K562 (cell line): Measurements from ENCODE around the gene UBAP2. TPM values are rescaled to one million over a fixed set of nuclear protein-coding genes. Genes with fewer than 3 reads are reported as not detected.

ENCODE experiments used
- ATAC-seq: fragments of 200-7000 bp; cut with Tn5 transposase; 3 replicates; pipeline ENCODE4 v1.9.1; 2020; ENCODE audit warnings: moderate library complexity
- BruUV-seq: library from RNA; stranded (reverse); fragments of 400-500 nt; replicated peaks from 2 replicates; lab custom pipeline; 2021; lab: Mats Ljungman, UMichigan
- CTCF ChIA-PET: fragments of 300-600 bp; formaldehyde crosslinking; extraction: SDS; loops from one replicate; lab custom pipeline; 2021; ENCODE audit warnings: low intra/inter-chr PET ratio; lab: Yijun Ruan, JAX
- POLR2A ChIA-PET: fragments of 300-600, 350-650 bp; sonication (Branson Sonifier 250); formaldehyde crosslinking; extraction: SDS; loops from one replicate; lab custom pipeline; 2021; ENCODE audit warnings: antibody characterized with exemption, inconsistent platforms; lab: Yijun Ruan, JAX
- DNase-seq, 4 experiments: peaks; one replicate each; pipeline versions ENCODE4 v3.0.0 to v3.0.0-alpha.2; 2011 to 2018; ENCODE audit warnings: low spot score in 3 of 4, mixed read lengths in 3 of 4; ENCODE audit errors: extremely low read depth in 1 of 4
- FAIRE-seq: peaks from 2 replicates; lab custom pipeline; 2011; peaks lifted over from hg19 to GRCh38; lab: Jason Lieb, UNC
- H2AFZ ChIP-seq: 2 replicates; pipeline ENCODE4 v1.6.0; 2011; ENCODE audit warnings: low read depth, low read length, control low read depth, inconsistent platforms
- H3K27ac ChIP-seq: fragments of 200-600 bp; 3 replicates; pipeline ENCODE4 v1.8.0; 2011; ENCODE audit warnings: low read depth, mild to moderate bottlenecking, control low read depth, inconsistent platforms, low read length, moderate library complexity, mixed read lengths; ENCODE audit errors: extremely low read depth
- H3K27me3 ChIP-seq, 2 experiments: fragments of 300-600 bp in 1 of 2; 2 replicates in 1 of 2; 3 replicates in 1 of 2; pipeline versions ENCODE4 v1.6.0 to v1.8.0; 2011; ENCODE audit warnings: inconsistent platforms in 2 of 2, low read length in 2 of 2, mild to moderate bottlenecking in 1 of 2, mixed read lengths in 1 of 2, moderate library complexity in 1 of 2; ENCODE audit not compliant: control insufficient read depth in 2 of 2, insufficient read depth in 2 of 2
- H3K36me3 ChIP-seq: fragments of 300-600 bp; 3 replicates; pipeline ENCODE4 v1.8.0; 2011; ENCODE audit warnings: mild to moderate bottlenecking, low read length, inconsistent platforms; ENCODE audit not compliant: control insufficient read depth, insufficient read depth
- H3K4me1 ChIP-seq, 2 experiments: fragments of 200-600 bp in 1 of 2; replicated peaks in 1 of 2; 2 replicates in 1 of 2; 3 replicates in 1 of 2; pipeline versions ENCODE4 v1.5.1 to v1.8.0; 2011; ENCODE audit warnings: inconsistent platforms in 2 of 2, low read length in 2 of 2, mild to moderate bottlenecking in 1 of 2, mixed read lengths in 1 of 2, moderate library complexity in 1 of 2; ENCODE audit not compliant: control insufficient read depth in 2 of 2, insufficient read depth in 2 of 2
- H3K4me2 ChIP-seq: 2 replicates; pipeline ENCODE4 v1.6.1; 2011; ENCODE audit warnings: low read length, control low read depth, inconsistent platforms, mixed read lengths; ENCODE audit not compliant: insufficient read depth
- H3K4me3 ChIP-seq: fragments of 200-600 bp; sonication (generic), shearing (Covaris generic); 2 replicates; pipeline ENCODE4 v1.5.1; 2016; ENCODE audit warnings: control low read depth, inconsistent platforms
- H3K79me2 ChIP-seq: fragments of 200-600 bp; 3 replicates; pipeline ENCODE4 v1.8.0; 2011; ENCODE audit warnings: low read length, inconsistent platforms; ENCODE audit not compliant: control insufficient read depth, insufficient read depth
- H3K9ac ChIP-seq, 2 experiments: 2 replicates each; pipeline versions ENCODE4 v1.6.0 to v1.6.1; 2011; ENCODE audit warnings: low read depth in 2 of 2, low read length in 2 of 2, control low read depth in 1 of 2, inconsistent platforms in 1 of 2, mild to moderate bottlenecking in 1 of 2, mixed read lengths in 1 of 2; ENCODE audit not compliant: insufficient read depth in 1 of 2
- H3K9me1 ChIP-seq: one replicate; pipeline ENCODE4 v1.6.0; 2011; ENCODE audit warnings: inconsistent platforms, mild to moderate bottlenecking, low read length, moderate library complexity; ENCODE audit not compliant: control insufficient read depth, insufficient read depth
- H3K9me3 ChIP-seq: replicated peaks from 2 replicates; pipeline ENCODE4 v1.5.1; 2011; ENCODE audit warnings: low read depth, low read length, inconsistent platforms; ENCODE audit not compliant: control insufficient read depth, insufficient read depth
- H4K20me1 ChIP-seq: replicated peaks from 2 replicates; pipeline ENCODE4 v1.6.1; 2011; ENCODE audit warnings: low read length, inconsistent platforms, mixed read lengths; ENCODE audit not compliant: control insufficient read depth, insufficient read depth
- BACH1 ChIP-seq: fragments of 200-800 bp; sonication (Bioruptor generic); IDR thresholded peaks from 2 replicates; pipeline ENCODE4 v1.6.1; 2016; ENCODE audit warnings: missing genetic modification characterization, missing compliant biosample characterization
- C11orf30 ChIP-seq: fragments of 450-650 bp; IDR thresholded peaks from 2 replicates; pipeline ENCODE4 v1.6.1; 2016; ENCODE audit warnings: low read depth, mild to moderate bottlenecking
- ELF4 ChIP-seq: fragments of 450-650 bp; formaldehyde crosslinking; IDR thresholded peaks from 2 replicates; pipeline ENCODE4 v1.4.0; 2022; ENCODE audit warnings: missing genetic modification characterization
- ETV5 ChIP-seq: sonication (generic); formaldehyde crosslinking; IDR thresholded peaks from 2 replicates; pipeline ENCODE4 v1.4.0; 2020; ENCODE audit warnings: low read depth, mild to moderate bottlenecking, missing genetic modification reagents
- MAFG ChIP-seq: fragments of 450-650 bp; conservative IDR thresholded peaks from 2 replicates; pipeline ENCODE4 v1.6.1; 2016; ENCODE audit warnings: missing genetic modification characterization, missing compliant biosample characterization
- MAFK ChIP-seq: IDR thresholded peaks from 2 replicates; pipeline ENCODE4 v1.6.1; 2011; ENCODE audit warnings: low read length, improper control_type of control experiment
- MCM3 ChIP-seq: fragments of 450-650 bp; IDR thresholded peaks from 2 replicates; pipeline ENCODE4 v1.6.1; 2016
- NFE2L1 ChIP-seq: fragments of 450-650 bp; IDR thresholded peaks from 2 replicates; pipeline ENCODE4 v1.6.1; 2016; ENCODE audit warnings: missing genetic modification characterization, low read depth, mild to moderate bottlenecking, missing compliant biosample characterization, moderate library complexity, borderline replicate concordance
- NONO ChIP-seq, 2 experiments: fragments of 200-400 bp in 1 of 2; fragments of 450-650 bp in 1 of 2; formaldehyde crosslinking in 1 of 2; IDR thresholded peaks; 2 replicates each; pipeline ENCODE4 v1.6.1; 2017; ENCODE audit warnings: low read depth in 2 of 2, mild to moderate bottlenecking in 2 of 2, moderate library complexity in 2 of 2, low read length in 1 of 2
- PML ChIP-seq: IDR thresholded peaks from 2 replicates; pipeline ENCODE4 v1.6.1; 2012; ENCODE audit warnings: low read length, inconsistent platforms
- RBM39 ChIP-seq: fragments of 200-400 bp; formaldehyde crosslinking; optimal IDR thresholded peaks from 2 replicates; pipeline ENCODE3; 2018; ENCODE audit warnings: low read depth, low read length
- SETDB1 ChIP-seq: IDR thresholded peaks from one replicate; pipeline ENCODE4 v1.6.1; 2012; ENCODE audit warnings: low read length, control low read depth, inconsistent platforms
- SMARCA4 ChIP-seq: fragments of 450-650 bp; IDR thresholded peaks from 2 replicates; pipeline ENCODE4 v1.6.1; 2016
- SOX6 ChIP-seq: fragments of 450-650 bp; IDR thresholded peaks from 2 replicates; pipeline ENCODE4 v1.6.1; 2014; ENCODE audit warnings: mild to moderate bottlenecking
- SRSF3 ChIP-seq: fragments of 200-400 bp; formaldehyde crosslinking; IDR thresholded peaks from 2 replicates; pipeline ENCODE4 v1.6.1; 2016; ENCODE audit warnings: mild to moderate bottlenecking, low read length, moderate library complexity; ENCODE audit not compliant: insufficient read depth
- THRA ChIP-seq: fragments of 450-650 bp; IDR thresholded peaks from 2 replicates; pipeline ENCODE4 v1.6.1; 2017; ENCODE audit warnings: mild to moderate bottlenecking, moderate library complexity
- TRIM25 ChIP-seq: fragments of 450-650 bp; IDR thresholded peaks from 2 replicates; pipeline ENCODE4 v1.7.0; 2016; ENCODE audit warnings: borderline replicate concordance
- ZNF121 ChIP-seq: sonication (generic); formaldehyde crosslinking; conservative IDR thresholded peaks from 2 replicates; pipeline ENCODE4 v1.8.0; 2022; ENCODE audit warnings: missing genetic modification reagents
- ZNF175 ChIP-seq: fragments of 200-800 bp; sonication (Bioruptor generic); IDR thresholded peaks from 2 replicates; pipeline ENCODE4 v1.6.1; 2016; ENCODE audit warnings: low read depth, mild to moderate bottlenecking, missing genetic modification characterization, missing compliant biosample characterization
- ZNF316 ChIP-seq: fragments of 450-650 bp; IDR thresholded peaks from 2 replicates; pipeline ENCODE4 v1.6.1; 2016
- ZNF740 ChIP-seq, 3 experiments: fragments of 200-800 bp in 1 of 3; sonication (Bioruptor generic) in 1 of 3; sonication (generic) in 1 of 3; formaldehyde crosslinking in 1 of 3; IDR thresholded peaks; 2 replicates each; pipeline versions ENCODE4 v1.6.1 to v1.8.0; 2016 to 2022; ENCODE audit warnings: mild to moderate bottlenecking in 2 of 3, missing compliant biosample characterization in 2 of 3, missing genetic modification characterization in 2 of 3, missing genetic modification reagents in 1 of 3
- WGBS: fragments of 100-300 bp; shearing (Covaris generic); methylation state at CpG from one replicate; pipeline ENCODE4 v1.1.6; 2016; ENCODE audit warnings: low coverage, mixed read lengths; ENCODE audit not compliant: insufficient coverage; ENCODE audit errors: missing lambda C conversion rate; 5-methylcytosine and 5-hydroxymethylcytosine counted together
- in situ Hi-C: fragments of 300-500 bp; cut with MboI; formaldehyde crosslinking; loops from 4 replicates; pipeline ENCODE4 v1.15.0; 2018; ENCODE audit warnings: inconsistent platforms, mixed read lengths
- intact Hi-C: fragments of 100-400 bp; cut with micrococcal nuclease; formaldehyde crosslinking; loops from 2 replicates; pipeline ENCODE4 v1.14.2; 2022
- polyA plus RNA-seq, 8 experiments: library from polyadenylated mRNA; depleted of rRNA in 4 of 8; stranded (reverse) in 5 of 8; unstranded in 3 of 8; fragments of >200 nt; fragmentation: Nextera tagmentation in 2 of 8; fragmentation: Illumina TruSeq in 1 of 8; extraction: Ambion mirVana in 2 of 8; extraction: Trizol in 1 of 8; gene quantifications; 2 replicates each; pipeline versions ENCODE4 v1.2.1 to v1.2.3, GENCODE V29; 2011 to 2014; ENCODE audit warnings: inconsistent platforms in 1 of 8, missing spikeins in 1 of 8
- total RNA-seq, 7 experiments: library from RNA; depleted of rRNA in 6 of 7; stranded (reverse); fragments of >200 nt in 6 of 7; fragmentation: Illumina TruSeq in 2 of 7; extraction: Trizol in 2 of 7; gene quantifications; 2 replicates each; pipeline versions ENCODE4 v1.2.1 to v1.2.3, GENCODE V29; 2011 to 2021; ENCODE audit warnings: low replicate concordance in 1 of 7

Gene UBAP2
- total and polyA plus RNA-seq, 9 of the 15 experiments (the other 6 are each of a cell fraction or from before 2014, with no cell fraction given), result 8.7 to 47.9 (median 18.7) TPM

GRCh38 chr9:33942471-33943083 lies 106.1 kb downstream of the UBAP2 start:
- peaks cover 89% of the 10 kb centered on the region for H3K36me3 ChIP-seq
- ChIA-PET CTCF (no interaction called here), POLR2A (no interaction called here)
- no TSS peak for BruUV-seq
- in situ Hi-C loops (no loop called here), intact Hi-C loops (no loop called here)
- no peak overlapping the region for H2AFZ ChIP-seq
- H3K9me1 ChIP-seq, result no peaks in the 10 kb centered on the region
- WGBS, result 100% methylated on average over 1 of the region's 3 CpGs
- H3K9ac ChIP-seq, result no peak overlapping the region
- no peak overlapping the region for H3K27ac ChIP-seq
- no peaks in the 10 kb centered on the region for H3K79me2 ChIP-seq
- no peaks in the 10 kb centered on the region for H3K9me3 ChIP-seq
- ATAC-seq (no peak), FAIRE-seq (no peak), DNase-seq (no peak)
- H3K4me1 ChIP-seq, result no peaks in the 10 kb centered on the region
- H3K27me3 ChIP-seq, result no peaks in the 10 kb centered on the region
- no peak overlapping the region for H3K4me3 ChIP-seq
- no peak overlapping the region for H3K4me2 ChIP-seq
- H4K20me1 ChIP-seq, result no peaks in the 10 kb centered on the region
- TF ChIP-seq NFE2L1 (tag) (peak; percentile 73; the same call in 1 of the 2 replicates), TRIM25 (no peak), ETV5 (no peak), RBM39 (no peak), SOX6 (no peak), C11orf30 (peak; percentile 81), SMARCA4 (no peak), MAFG (tag) (peak; percentile 88), ZNF316 (peak; percentile 83), NONO (IDR thresholded peaks at IDR 0.05; ENCODE audit: low read depth in 2 of 2, low read length in 1 of 2) (no peak), MAFK (peak; percentile 63), SRSF3 (no peak), MCM3 (no peak), ELF4 (CRISPR knock-in tag) (no peak), PML (no peak), THRA (no peak), ZNF121 (peak; percentile 49), ZNF740 (CRISPR knock-in tag; IDR thresholded peaks at IDR 0.05) (no peak), ZNF740 (tag; IDR thresholded peaks at IDR 0.05) (no peak), BACH1 (tag) (peak; percentile 64; the same call in 1 of the 2 replicates), ZNF175 (no peak), SETDB1 (no peak)
